HG03103 (cell line): ENCODE results near the gene MVP.
"Not testable (repeated sequence)": the region's sequence is repeated elsewhere in the genome, so short reads cannot be mapped to it uniquely, and the experiment has no call there.

Source experiments
- ATAC-seq: cut with Tn5 transposase; IDR thresholded peaks from one replicate; pipeline ENCODE4 v1.9.1; 2021; ENCODE audit warnings: low read depth; ENCODE audit not compliant: unreplicated experiment

The MVP gene

GRCh38 chr16:29814592-29814991 is 5.7 kb upstream of the MVP start:
- no peak for ATAC-seq

- no peak for ATAC-seq
These were observed 5.1 kb upstream of the MVP start for GRCh38 chr16:29815032-29815721.

GRCh38 chr16:29815793-29816693 is 4.2 kb upstream of the MVP start, which contains the start of gene PAGR1:
PAGR1 (plus strand) TSS chr16:29816152; CDS start chr16:29816526, 374 bp downstream.
- peak; percentile 42 for ATAC-seq

- peak; percentile 1 for ATAC-seq
These were observed 3.4 kb upstream of the MVP start for GRCh38 chr16:29816694-29817441.

- ATAC-seq = no peak
These were observed 2.2 kb upstream of the MVP start for GRCh38 chr16:29818082-29818481.

- ATAC-seq = no peak
These were observed 756 bp upstream of the MVP start for GRCh38 chr16:29819506-29819905.

GRCh38 chr16:29820730-29821642 is 724 bp downstream of the MVP start:
- ATAC-seq = no peak

- no peak for ATAC-seq
These were observed 1.4 kb downstream of the MVP start for GRCh38 chr16:29821643-29822115.

GRCh38 chr16:29824589-29825144 is 4.4 kb downstream of the MVP start:
- ATAC-seq = no peak

- no peak for ATAC-seq
These were observed 5.1 kb downstream of the MVP start for GRCh38 chr16:29825145-29826044.

- ATAC-seq = no peak
These were observed 6.1 kb downstream of the MVP start for GRCh38 chr16:29826342-29826695.

- ATAC-seq = no peak
These were observed 10.5 kb downstream of the MVP start for GRCh38 chr16:29830774-29831173.

GRCh38 chr16:29831490-29831889 is 11.2 kb downstream of the MVP start:
- ATAC-seq = no peak

GRCh38 chr16:29833219-29833618 is 13.0 kb downstream of the MVP start:
- not testable (repeated sequence) for ATAC-seq

- ATAC-seq = no peak
These were observed 13.8 kb downstream of the MVP start for GRCh38 chr16:29834079-29834478.

- ATAC-seq = no peak
These were observed 15.7 kb downstream of the MVP start for GRCh38 chr16:29835926-29836325.

- ATAC-seq = no peak
These were observed 16.4 kb downstream of the MVP start for GRCh38 chr16:29836623-29837022.

GRCh38 chr16:29837841-29838240 is 17.6 kb downstream of the MVP start:
- no peak for ATAC-seq

- ATAC-seq = no peak
These were observed 19.6 kb downstream of the MVP start for GRCh38 chr16:29839822-29840221.
